HG03442 (cell line): ENCODE data around the gene PPP1R17.

ENCODE experiments used
- ATAC-seq: cut with Tn5 transposase; IDR thresholded peaks from one replicate; pipeline ENCODE4 v1.9.1; 2021; ENCODE audit warnings: mild to moderate bottlenecking, moderate library complexity; ENCODE audit not compliant: unreplicated experiment

Gene PPP1R17

GRCh38 chr7:31687024-31687748 lies at the start of gene PPP1R17:
Gene PPP1R17, plus strand, starts transcription at chr7:31687215. Its CDS starts 5,227 bp downstream, at chr7:31692442.
- ATAC-seq, result no peak

DNA sequence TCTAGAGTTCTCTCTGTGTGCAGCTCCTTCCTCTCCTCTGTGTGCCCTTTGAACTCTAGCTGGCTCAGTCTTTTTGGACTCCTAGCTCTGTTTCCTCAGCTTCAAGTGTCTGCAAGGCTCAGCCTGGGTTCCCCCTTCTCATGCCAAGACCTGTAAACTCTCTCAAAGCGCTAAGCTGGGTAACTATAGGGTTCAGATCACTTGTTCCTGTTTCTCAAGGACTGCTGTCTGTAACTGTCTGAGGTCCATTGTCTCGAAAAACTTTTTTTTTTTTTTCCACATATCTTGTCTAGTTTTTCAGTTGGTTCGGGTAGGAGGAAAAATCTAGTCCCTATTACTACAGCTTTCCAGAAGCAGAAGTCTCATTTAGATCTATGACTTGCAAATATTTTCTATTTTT lies 46.6 kb upstream of the PPP1R17 start:
- ATAC-seq, result no peak

- no peak for ATAC-seq
Measured at GRCh38 chr7:31642681-31643115, 44.3 kb upstream of the PPP1R17 start.

- ATAC-seq, result no peak
Measured at GRCh38 chr7:31646942-31647341, 40.1 kb upstream of the PPP1R17 start.

GRCh38 chr7:31647511-31647910 lies 39.5 kb upstream of the PPP1R17 start:
- ATAC-seq, result no peak

- ATAC-seq, result no peak
Measured at GRCh38 chr7:31648288-31648687, 38.7 kb upstream of the PPP1R17 start.

DNA sequence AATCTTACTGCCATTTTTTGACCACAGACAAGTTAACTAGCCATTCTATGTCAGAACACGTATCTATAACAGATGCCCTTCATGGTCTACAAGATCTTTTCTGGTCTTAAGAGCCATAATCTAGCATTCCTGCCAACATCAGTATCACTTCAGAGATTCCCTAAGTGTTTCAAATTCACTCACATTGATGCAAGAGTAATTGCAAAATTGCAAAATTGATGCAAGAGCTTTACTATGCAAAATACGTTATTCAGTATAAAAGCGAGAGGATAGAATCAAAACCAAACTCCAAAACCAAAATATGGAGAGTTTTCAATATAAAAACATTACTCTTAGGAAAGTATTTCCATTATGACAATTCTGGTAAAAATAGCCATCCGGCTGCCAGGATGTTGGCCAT lies 38.1 kb upstream of the PPP1R17 start:
- no peak for ATAC-seq

DNA sequence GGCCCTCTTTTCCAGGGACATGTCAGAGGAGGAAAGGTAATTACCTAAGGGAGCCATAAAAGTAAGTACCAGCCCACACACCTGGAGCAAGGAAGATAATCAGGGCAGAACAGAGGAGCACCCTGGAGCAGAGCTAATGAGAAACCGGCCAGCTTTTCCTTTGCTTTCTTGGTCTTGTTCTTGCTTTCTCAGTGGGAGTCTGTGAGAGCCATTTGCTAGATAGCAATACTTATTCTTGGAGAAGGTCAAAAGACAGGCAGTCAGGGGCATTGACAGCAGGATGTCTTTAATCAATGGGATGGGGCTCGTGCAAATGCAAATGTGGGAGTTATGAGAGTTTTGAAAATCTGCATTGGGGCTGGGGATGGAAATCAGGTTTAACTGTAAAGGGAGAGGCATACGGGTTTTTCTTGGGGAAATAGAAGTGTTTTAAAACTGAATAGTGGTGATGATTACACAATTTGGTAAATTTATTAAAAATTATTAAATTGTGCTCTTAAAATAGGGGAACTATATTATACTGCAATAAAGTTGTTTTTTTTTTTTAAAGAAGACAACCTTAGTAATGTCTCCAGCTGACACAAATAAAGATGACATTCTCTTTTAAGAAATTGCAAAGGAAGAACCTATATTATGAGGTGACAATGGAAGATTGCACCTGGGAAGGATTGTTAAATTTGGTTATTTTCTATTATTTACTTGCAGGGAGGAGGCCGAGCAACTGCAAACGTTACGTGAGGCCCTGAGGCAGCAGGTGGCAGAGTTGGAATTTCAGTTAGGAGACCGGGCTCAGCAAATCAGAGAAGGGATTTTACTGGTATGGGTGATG lies 35.6 kb upstream of the PPP1R17 start:
- no peak for ATAC-seq

DNA sequence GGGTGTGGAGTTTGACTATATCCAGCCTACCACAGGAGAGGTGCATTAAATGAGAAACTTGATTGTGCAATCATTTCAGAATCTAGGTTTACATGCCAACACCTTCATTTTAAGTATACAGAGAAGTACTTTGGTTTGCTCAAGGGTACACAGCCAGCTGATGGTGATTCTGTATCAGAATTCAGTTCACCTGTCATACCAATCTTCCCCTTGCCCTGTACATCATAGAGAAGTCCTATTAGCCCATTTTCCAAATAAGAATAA lies 35.0 kb upstream of the PPP1R17 start:
- ATAC-seq, result no peak

DNA sequence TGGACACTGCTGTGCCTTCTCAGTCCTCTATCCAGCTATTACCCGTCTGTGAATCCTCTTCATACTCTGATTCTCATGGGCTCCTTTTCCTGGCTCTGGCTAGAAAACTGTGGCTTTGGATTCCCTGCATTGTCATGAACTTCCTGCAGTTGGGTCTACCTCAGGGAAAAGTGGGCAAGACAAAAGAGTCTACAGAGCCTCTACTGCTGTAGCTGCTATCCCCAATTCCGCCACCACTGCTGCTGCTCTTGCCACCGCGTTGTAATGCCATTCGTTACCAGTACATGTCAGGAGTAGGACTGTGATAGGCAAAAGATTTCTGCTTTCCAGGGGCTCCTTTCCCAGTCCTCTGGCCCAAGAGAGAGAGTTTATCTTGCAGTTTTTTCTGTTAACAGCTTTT lies 23.9 kb upstream of the PPP1R17 start:
- no peak for ATAC-seq

DNA sequence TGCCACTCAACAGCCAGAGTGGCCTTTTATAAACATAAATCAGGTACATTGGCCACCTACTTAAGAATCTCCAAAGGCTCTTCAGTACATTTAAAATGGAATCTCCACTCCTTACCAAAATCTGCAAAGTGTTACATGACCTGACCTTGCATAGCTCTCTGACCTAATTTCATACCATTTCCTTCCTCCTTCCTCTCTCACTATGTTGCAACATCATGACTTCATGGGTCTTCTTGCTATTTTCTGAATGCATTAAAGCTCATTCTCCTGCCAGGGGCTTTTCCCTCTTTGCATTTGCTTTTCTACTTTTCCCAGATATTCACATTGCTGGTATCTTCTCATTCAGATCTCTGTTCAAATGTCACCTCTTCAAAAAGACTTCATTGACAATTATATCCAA lies 22.1 kb upstream of the PPP1R17 start:
- no peak for ATAC-seq

- ATAC-seq, result no peak
Measured at GRCh38 chr7:31665546-31665945, 21.5 kb upstream of the PPP1R17 start.

DNA sequence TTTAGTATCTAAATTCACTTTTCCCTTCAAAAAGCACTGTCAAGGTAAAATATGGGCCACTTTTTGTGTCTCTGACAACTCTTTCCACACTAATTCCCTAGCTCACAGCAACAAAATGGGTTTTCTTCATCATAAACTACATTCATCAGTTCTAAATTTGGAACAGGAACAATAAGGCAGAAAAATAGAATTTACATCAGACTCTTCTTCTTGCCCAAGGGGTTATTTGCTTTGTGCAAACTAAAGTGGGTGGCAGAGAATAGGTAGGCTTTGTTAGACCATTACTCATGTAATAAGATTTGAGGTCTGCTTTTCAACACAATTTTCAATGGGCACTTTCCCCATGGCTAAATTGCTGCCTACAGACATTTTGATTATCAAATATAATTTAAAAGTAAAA lies 17.6 kb upstream of the PPP1R17 start:
- ATAC-seq, result no peak

DNA sequence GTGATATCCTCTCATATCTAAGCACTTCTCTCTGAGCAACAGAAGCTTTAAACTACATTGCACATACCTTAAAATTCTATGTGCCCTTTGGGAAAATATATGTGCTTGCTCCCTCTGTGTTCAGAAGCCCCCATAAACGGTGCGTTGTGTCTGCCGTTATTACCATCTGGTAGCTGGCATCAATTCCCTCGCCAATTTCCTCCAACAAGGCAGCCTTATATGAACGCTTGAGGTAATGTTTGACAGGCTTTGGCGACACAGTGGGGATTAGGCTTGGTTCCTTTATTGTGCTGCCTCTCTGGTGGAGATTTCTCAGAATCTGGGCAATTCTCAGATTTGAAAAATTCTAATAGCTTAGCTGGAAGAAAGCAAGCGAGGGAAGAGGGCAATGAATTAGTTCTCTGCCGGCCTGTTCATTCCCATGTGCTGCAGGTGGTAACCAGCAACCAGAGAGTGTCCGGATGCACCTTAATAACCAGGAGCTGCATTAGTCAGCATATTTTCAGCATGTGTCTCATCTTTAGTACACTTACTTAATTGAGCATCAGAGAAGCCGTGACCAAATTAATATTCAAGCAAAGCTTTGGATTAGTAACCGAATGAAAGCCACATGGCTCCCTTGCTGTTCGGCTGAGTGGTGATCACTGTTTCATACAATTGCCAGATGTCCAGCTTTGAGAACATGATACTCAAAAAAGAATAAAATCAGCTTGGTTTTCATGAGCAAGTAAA lies 7.3 kb upstream of the PPP1R17 start:
- ATAC-seq, result no peak

DNA sequence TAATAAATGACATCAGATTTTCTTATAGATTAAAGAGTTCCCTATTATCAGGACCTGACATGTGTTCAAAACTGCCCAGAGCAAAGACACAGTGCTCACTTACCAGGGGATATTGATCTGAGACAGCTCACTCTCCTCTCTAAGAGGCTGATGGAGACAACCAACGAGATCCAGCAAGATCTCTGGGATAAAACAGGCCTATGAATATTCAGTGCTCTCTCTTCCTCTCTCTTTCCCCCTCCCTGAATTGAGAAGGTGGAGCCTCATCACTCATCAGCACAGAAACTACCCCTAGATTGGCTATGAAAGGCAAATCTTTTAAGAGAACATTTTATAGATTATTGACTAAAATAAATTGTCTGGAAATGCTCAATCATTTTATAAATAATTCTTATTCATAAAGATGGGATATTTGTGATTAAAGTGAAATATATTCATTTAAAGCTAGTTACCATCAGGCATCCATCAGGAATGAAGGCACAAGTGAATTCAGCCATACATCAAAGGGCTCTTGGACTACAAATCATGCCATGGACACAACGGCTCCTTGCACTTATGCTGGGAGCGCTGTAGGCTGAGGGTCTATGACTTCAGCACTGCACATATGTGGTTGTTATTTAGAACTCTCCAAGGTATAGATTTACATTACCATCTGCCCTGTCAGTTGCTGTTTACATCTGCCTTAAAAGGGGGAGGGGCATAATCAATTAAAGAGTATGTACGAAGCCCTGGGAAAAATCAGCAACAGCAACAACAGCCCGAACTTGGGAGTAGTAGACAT lies 3.4 kb upstream of the PPP1R17 start:
- ATAC-seq, result no peak

- ATAC-seq, result peak; percentile 98
Measured at GRCh38 chr7:31688372-31688771, 1.4 kb downstream of the PPP1R17 start.

GRCh38 chr7:31688996-31689395 lies 2.0 kb downstream of the PPP1R17 start:
- peak; percentile 7 for ATAC-seq

DNA sequence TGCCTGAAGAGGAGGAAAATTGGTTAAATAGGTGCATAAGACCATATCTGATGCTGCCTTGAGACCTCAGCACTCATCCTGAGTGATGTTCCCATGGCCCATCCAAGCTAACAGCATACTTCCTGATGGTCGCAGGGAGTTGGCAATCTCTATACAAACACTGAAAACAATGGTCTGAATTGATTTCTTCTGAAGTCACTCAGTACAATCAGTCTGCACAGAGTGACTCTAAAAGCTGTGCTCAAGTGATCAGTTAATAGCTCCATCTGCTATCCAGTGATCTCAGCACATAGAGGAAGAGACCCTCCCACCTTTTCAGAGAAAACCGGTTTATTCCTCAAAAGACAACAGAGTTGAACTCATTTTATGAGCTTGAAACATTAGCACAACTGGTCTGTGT lies 3.9 kb downstream of the PPP1R17 start:
- ATAC-seq, result no peak

DNA sequence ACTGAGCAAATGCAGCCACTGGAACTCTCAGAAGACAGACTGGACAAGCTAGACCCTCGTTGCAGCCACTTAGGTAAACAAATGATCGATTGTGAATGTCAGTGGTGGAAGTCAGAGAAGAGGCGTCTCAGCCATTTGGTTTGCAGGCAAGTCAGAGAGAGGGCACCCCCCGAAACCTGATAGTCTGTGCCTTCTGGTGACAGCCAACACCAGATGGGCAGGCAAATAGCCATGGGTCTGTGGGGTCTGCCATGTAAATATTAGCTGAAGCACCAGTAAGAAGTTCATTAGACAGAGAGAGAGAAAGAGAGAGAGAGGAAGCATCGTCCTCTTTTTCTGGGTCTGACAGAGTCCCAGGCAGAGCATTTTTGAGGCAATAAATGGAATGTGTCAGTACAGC lies 5.4 kb downstream of the PPP1R17 start:
- no peak for ATAC-seq

DNA sequence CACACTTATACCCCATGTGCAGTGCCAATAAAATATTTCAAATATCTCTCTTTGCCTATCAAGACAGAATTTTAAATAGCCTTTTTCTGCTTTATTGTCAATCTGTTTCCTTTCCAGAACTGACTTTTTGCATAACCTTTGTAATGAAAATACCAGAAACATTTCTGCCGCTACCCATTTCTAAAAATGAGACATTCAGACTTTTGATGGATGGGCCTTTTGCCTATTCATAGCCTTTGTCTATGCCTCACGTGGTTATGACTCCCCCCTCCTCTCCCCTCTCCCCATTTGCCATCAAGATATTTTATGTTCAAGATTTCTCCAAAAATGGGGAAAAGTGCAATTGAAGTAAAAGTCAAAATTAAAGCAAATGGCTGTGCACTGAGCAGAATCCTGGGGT lies 5.9 kb downstream of the PPP1R17 start:
- no peak for ATAC-seq
